NCI-H460 (cell line): ENCODE results near the gene RAC3. TPM values are rescaled to one million over a fixed set of nuclear protein-coding genes. Genes with fewer than 3 reads are reported as not detected.
A peak's percentile ranks its signal among the peaks of the same experiment; 100 is the strongest.

Experiments
- DNase-seq: peaks from one replicate; pipeline ENCODE4 v3.0.0-alpha.2; 2016; ENCODE audit warnings: low read depth; ENCODE audit errors: extremely low read depth
- total RNA-seq: library from RNA; depleted of rRNA; stranded (reverse); fragments of >200 nt; shearing (Covaris generic); gene quantifications from 2 replicates; pipeline ENCODE4 v1.2.3, GENCODE V29; 2014

Gene RAC3
- total RNA-seq, 1 experiment from 2014 or later = 19.0 TPM

DNA sequence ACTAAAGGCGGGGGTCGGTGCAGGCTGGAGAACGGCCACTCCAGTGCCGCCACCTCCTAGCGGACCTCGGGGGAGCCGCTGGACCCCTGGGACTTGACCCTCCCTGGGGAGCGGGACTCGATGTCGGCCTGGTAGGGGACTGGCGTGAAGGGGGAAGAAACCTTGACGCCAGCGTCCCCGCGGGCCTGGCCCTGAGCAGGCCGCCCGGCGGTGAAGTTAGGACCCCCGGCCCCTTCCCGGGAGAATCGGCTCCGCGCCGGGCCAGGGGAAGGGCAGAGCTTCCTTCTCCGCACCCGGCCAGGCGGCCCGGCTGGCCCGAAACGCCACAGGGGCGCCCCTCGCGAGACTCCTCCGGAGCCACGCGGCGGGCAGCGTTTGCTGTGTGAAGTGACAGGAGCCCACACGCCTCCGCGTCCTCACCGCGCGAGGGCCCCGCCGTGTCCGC is 33.7 kb downstream of the RAC3 start:
- DNase-seq = no peak

DNA sequence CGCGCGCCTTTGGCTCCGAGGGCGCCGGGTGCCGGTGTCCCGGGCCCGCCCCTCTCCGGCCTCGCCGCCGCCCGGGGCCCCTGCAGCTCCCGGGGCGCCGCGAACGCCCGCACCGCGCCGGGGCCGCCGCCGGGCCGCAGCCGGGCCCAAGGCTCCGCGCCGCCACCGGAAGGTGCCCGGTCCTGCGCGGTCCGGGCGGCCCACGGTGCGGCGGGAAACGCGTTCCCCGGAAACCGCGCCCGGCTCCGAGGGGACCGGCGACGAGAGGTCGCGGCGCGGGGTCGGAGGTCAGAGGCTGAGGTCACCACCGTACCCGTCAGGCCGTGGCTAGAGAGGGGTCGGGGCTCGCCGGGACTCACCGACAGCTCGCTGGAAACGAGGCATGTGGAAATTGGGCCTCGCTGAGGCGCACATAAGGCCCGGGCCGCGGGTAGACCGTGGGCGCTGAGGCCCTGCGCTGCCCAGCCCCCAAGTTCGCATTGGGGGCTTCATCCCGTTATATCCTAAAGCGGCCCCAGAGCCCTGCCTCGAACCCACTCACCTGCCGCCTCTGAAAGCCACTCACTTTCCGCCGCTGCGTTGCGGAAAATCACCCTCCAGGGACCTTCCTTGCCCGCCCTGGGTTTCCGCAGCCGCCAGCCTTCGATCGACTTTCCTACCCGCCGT is 34.3 kb downstream of the RAC3 start, which contains the start of gene DUS1L:
Gene DUS1L, minus strand, starts transcription at position 167 of the 666 bp plus-strand sequence. CDS start 745 bp downstream, outside the sequence.
- DNase-seq = peak; percentile 31

DNA sequence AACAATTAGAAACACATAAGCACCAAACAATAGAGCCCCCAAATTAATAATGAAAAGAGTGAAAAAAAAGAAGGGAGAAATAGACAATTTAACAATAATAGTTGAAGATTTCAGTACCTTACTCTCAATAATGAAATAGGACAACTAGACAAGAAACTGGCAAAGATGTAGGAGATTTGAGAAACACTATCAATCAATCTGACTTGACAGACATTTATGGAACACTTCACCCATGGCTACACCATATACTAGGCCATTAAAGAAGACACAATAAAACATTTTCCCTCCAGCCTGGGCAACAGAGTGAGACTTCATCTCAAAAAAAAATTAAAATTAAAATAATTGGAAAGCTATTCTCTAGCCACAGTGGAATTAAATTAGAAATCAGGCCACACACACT is 39.1 kb downstream of the RAC3 start:
- no peak for DNase-seq

DNA sequence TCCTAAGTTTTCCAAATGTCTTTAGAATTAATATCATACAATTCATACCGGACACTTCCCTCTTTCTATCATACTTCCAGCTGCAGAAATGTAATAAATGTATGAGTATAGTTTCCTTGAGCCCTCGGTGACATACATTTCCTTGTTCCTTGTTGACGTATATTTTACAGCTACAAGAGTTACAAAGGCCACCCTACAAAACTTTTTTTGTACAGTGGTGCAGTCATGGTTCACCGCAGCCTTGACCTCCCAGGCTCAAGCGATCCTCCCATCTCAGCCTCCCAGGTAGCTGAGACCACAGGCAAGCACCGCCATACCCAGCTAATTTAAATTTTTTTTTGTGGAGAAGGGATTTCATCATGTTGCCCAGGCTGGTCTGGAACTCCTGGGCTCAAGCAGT is 41.3 kb downstream of the RAC3 start:
- no peak for DNase-seq

DNA sequence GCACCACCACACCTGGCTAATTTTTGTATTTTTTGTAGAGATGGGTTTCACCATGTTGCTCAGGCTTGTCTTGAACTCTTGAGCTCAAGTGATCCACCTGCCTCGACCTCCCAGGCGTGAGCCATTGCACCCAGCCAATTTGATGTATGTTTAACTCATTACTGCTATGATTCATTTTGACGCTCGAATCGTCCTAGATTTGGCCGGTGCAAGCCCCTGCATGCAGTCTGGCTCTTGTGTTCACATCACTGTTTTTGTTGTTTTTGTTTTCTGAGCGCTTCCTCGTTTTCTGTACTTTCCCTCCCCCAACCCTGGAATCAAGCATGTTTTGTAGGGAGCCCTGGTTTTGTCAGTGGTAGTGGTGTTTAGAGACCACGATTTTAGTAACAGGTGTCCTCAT is 42.0 kb downstream of the RAC3 start:
- DNase-seq = no peak

DNA sequence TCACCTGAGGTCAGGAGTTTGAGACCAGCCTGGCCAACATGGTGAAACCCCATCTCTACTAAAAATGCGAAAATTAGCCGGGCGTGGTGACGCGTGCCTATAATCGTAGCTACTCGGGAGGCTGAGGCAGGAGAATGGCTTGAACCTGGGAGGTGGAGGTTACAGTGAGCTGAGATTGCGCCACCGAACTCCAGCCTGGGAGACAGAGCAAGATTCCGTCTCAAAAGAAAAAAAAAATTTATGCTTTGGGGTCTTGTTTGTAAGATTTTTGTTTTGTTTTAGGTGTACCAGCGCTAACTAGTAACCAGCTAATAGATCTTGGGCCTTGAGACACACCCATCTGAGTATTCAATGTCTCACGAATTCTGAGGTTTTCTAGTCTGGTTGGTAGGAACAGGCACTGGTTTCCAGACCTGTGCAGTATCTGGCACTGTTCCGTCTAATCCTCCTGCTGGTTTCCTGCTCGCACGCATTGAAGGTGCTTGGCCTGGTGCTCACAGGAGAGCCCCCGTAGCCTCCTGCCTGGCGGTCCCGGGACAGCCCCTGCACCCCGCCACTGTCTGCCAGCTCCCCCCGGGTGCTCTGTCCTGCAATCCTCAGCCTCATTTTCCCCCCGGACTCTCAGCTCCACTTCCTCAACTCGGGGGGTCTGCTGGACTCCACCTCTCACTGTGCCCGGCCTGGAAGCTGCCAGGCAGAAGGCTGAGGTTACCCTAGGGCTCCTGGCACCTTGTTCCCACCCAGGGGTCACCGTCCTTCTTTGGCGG is 44.7 kb downstream of the RAC3 start:
- no peak for DNase-seq

DNA sequence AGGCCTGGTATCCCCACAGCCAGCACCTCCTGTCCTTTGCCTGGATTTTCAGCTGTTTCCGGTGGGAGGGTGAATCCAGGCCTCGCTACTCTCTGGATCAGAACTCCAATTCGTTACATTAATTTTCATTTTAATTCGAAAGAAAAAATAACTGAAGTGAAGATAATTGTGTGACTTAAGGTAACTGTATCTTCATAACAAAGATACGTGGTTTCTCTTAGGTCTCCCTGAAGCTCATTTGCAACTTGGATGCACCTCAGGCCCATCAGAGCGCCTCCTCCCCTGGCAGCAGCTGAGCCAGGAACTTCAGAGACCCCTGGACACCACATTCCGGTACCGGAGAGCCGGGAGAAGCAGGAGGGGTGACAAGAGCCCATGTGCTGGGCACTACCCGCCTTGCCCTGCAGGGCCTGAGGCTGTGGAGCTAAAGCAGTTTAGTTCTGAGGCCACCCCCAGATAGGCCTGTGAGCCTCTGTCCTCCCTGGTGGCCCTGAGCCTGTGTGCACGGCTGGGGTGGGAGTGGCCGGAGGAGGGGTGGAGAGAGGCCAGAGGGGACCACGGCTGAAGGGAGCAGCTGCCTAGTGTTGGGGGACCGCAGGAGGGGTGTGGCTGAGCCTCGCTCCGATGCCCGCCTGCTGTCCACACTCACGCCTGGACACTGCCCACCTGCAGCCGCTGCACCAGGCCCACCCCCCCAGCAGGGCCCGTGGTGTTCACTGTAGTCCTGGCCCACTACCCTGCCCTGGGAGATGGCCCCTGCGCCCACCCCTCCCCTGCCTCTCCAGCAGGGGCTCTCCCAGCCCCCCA is 45.5 kb downstream of the RAC3 start:
- no peak for DNase-seq

DNA sequence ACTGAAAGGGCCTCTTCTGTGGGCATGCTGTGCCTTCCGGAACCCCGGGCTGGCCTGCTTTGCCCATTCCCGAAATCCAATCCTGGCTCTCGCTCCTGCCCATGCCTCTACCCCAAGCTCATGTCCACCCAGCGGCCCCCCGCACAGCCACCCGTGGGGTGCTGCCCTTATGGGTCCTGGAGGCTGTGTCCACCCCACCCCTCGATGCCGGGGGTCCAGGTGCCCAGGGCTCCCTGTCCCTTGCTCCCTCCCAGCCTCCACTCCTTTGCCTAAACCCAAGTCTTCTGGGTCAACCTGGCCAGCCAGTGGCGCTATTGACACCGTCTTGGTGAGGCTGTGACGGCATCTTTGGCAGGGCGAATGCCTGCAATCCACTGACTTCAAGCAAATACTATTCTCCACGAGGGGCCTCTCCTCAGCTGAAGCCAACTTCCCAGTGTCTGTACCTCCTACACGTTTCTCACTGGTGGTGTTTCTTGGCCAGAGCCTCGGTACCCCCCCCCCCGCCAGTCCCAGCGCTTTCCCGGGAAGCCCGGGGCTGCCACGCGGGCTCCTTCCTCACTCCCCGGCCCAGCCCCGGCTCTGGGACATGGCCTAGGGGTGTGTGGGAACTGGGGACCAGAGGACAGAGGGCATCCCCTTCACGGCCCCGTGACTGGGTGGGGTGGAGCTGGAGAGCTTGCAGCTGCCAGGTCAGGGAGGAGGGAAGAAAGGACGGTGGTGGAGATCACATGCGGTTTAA is 46.3 kb downstream of the RAC3 start:
- no peak for DNase-seq

DNA sequence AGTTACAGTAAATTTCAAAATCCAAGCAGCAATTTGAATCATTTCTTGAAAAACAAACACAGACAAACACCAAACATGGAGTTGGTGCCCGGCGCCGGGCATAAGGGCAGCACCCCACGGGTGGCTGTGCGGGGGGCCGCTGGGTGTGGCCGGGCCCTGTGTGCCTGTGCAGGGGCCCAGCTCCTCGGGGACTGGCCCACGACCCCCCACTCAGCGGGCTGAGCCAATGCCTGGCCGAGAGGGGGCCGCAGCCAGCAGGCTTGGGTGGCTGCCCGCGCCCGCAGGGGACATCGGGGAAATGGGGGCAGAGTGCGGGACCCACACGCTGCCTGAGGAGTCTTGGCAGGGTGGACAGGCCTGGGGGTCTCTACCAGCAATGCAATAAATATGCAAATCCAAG is 47.0 kb downstream of the RAC3 start:
- DNase-seq = no peak

DNA sequence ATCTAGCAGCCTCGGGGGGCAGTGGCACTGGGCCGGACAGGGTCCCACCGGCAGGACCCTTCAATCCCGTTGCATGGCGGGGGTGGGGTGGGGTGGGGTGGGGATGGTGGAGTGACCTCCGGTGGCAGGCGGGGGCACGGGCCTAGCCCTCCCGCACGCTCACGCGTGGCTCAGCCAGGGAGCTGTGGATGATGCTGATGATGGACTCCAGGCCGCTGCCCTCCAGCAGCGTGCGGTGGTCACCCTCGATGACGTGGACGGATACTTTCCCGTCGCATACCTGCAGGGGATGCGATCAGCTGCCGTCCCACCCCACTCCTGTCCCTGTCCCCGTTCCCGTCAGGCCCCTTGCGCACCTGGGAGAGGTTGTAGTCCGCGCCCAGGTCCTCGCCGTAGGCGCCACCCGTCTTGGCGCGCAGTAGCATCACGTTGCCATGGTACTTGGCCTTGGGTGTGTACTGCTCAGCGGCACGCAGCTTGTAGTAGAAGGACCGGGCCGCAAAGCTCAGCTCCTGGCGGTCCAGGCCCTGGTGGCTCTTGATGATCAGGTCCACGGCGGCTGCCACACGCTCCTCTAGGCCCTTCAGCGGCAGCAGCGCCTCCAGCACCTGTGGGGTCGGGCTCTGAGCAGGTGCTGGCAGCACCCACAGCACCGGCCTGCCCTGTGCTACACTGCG is 47.7 kb downstream of the RAC3 start:
- no peak for DNase-seq

DNA sequence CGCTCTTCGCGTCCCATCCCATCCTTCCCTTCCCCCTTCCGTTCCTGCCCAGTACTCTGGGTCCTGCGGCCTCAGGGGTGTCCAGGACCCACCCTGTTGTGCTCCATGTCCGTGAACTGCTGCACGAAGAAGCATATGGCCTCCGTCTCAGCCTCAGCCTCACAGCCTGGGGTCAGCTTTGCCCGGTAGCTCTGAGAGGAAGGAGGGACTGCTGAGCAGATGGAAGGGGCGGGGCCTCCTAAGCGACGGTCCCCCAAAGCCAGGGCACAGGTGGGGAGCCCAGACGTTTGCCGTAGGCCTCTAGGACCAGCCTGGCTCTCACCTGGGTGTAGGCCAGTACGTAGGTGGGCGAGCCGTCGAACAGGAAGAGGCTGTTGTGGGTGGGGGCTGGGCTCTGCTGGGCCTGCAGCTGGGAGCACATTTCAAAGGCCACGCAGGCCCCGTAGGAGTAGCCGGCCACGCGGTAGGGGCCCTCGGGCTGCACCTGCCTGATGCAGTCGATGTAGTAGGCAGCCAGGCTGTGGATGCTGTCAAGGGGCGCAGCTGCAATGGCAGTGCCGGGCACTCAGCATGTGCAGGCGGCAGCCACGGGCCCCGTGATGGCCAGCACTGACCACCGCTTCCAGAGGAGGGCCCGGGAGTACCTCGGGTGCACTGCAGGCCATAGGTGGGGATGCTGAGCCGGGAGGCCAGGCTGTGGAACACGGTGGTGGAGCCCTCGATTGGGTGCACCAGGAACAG is 48.7 kb downstream of the RAC3 start:
- DNase-seq = no peak

DNA sequence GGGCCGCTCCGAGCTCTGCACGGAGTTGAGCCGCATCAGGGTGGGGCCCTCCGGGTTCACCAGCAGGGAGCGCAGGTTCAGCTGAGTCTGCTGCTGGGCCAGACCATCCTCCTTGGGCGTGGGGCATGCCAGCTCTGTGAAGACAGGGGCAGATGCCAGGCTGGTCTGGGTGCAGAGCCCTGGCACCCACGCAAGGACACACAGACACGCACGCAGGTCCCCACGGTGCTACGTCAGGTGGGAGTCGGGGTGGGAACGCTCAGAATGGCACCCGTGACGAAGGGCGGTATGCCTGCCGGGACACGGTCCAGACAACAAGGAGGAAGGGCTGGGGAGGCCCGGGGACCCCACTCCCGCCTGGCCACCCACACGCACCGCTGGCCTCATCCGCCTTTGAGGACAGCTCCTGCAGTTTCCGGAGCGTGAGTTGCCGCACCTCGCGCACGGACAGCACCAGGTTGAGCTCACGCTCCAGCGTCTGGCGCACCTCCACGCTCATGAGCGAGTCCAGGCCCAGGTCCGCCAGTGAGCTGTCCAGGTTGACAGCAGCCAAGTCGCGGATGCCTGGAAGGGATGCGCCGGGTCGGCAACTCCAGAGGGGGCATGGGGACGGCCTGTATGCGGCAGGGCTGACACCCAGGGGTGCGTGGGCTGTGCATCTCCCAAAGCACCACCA is 49.4 kb downstream of the RAC3 start:
- DNase-seq = no peak

DNA sequence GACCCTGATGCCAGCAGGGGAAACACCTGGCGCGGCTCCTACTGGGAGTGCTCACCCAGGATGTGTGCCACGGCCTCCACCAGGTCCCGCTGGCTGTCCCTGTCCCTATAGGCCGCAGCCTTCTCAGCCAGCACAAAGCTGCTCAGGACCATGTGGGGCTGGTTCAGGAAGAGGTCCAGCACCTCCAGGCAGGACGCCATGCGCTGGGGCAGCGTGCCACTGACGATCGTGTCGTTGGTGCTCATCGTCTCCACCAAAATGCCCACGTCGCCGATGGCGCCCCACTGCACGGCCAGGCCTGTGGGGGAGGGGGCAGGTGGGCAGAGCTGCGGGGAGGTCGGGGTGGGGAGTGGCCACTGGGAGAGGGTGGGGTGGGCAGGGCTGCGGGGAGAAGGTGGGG is 50.1 kb downstream of the RAC3 start:
- no peak for DNase-seq

DNA sequence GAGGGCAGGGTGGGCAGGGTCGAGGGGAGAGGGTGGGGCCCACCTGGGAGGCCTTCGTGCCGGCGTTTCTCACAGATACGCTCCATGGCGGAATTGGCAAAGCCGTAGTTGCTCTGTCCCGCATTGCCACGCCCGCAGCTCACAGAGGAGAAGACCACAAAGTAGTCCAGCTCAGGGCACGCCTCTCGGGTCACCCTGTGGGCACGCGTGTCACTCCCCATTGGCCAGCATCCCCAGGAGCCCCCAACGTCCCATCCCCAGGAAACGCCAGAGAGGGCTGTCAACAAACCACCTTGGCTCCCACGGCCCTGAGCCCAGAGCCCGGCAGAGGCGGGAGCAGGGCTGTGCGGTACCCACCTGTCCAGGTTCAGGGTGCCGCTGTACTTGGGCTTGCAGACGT is 50.5 kb downstream of the RAC3 start:
- no peak for DNase-seq

DNA sequence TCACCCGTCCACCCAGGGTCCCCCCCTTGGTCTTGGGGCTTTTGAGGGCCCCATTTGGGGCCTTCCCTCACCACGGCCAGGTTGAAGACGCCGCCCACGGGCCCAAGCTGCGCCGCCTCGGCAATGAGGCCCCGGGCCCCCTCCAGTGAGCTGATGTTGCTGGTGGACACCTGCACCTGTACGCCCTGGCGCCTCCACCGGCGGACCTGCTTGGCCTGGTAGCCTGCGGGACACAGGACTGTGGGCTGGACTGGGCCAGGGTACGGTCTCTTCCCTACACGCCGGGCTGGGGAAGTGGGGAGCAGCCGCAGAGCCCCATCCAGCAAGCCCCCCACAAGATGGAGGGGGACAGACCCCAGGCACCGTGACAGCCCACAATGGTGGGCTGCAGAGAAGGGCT is 51.0 kb downstream of the RAC3 start:
- DNase-seq = no peak

DNA sequence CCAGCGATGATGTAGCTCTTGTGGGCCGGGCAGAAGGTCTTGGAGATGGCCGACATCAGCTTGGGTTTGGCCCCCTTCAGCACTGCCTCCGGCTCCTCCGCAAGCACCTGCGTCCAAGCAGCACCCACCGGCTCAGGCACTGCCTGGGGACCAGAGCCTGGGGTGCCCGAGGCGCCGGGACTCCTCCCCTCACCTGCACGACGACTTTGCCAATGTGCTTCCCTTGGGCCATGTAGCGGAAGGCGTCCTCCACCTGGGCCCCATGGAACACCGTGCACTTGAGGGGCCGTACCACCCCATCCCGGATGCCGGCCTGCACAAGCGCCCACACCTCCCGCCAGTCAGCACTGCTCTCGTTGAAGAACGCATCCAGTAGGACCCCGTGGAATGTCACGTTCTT is 51.5 kb downstream of the RAC3 start:
- no peak for DNase-seq
